Osteoblast (primary cell): ENCODE results near the gene COQ8B. TPM values are rescaled to one million over a fixed set of nuclear protein-coding genes. Genes with fewer than 3 reads are reported as not detected.
A peak's percentile ranks its signal among the peaks of the same experiment; 100 is the strongest.

Experiments
- DNase-seq: peaks from one replicate; pipeline ENCODE4 v3.0.0; 2011; ENCODE audit warnings: low spot score, mixed read lengths; ENCODE audit not compliant: insufficient read length; ENCODE audit errors: missing footprints
- H2AFZ ChIP-seq: 2 replicates; pipeline ENCODE4 v1.6.0; 2011; ENCODE audit warnings: mild to moderate bottlenecking, low read length
- H3K27ac ChIP-seq: 2 replicates; pipeline ENCODE4 v1.5.1; 2011; ENCODE audit warnings: mild to moderate bottlenecking, low read depth, low read length, moderate library complexity
- H3K27me3 ChIP-seq: 2 replicates; pipeline ENCODE4 v1.6.0; 2012; ENCODE audit warnings: mild to moderate bottlenecking, control low read depth, inconsistent platforms, low read length, moderate library complexity; ENCODE audit not compliant: insufficient read depth
- H3K36me3 ChIP-seq: 2 replicates; pipeline ENCODE4 v1.5.1; 2011; ENCODE audit warnings: mild to moderate bottlenecking, low read length, control low read depth, moderate library complexity; ENCODE audit not compliant: insufficient read depth
- H3K4me1 ChIP-seq: 2 replicates; pipeline ENCODE4 v1.5.1; 2011; ENCODE audit warnings: mild to moderate bottlenecking, low read length, control low read depth, moderate library complexity; ENCODE audit not compliant: insufficient read depth
- H3K4me2 ChIP-seq: 2 replicates; pipeline ENCODE4 v1.6.0; 2011; ENCODE audit warnings: mild to moderate bottlenecking, low read length; ENCODE audit not compliant: insufficient read depth
- H3K4me3 ChIP-seq: fragments of 200-600 bp; sonication (generic); 3 replicates; pipeline ENCODE4 v1.5.1; 2012; ENCODE audit warnings: mild to moderate bottlenecking, low read length, inconsistent platforms; ENCODE audit not compliant: insufficient read depth
- H3K79me2 ChIP-seq: 2 replicates; pipeline ENCODE4 v1.6.0; 2012; ENCODE audit warnings: mild to moderate bottlenecking, low read length, control low read depth, inconsistent platforms; ENCODE audit not compliant: insufficient read depth
- H3K9me3 ChIP-seq: 2 replicates; pipeline ENCODE4 v1.5.1; 2011; ENCODE audit warnings: low read depth, low read length, control low read depth
- H4K20me1 ChIP-seq: 2 replicates; pipeline ENCODE4 v1.6.0; 2012; ENCODE audit warnings: mild to moderate bottlenecking, low read length, control low read depth; ENCODE audit not compliant: insufficient read depth
- total RNA-seq: library from RNA; depleted of rRNA; stranded (reverse); fragments of >200 nt; gene quantifications from 2 replicates; pipeline ENCODE4 v1.2.3, GENCODE V29; 2012
- TF ChIP-seq, protein P1 (sequence below): IDR thresholded peaks from 2 replicates; pipeline ENCODE4 v1.5.1; 2011; ENCODE audit warnings: mild to moderate bottlenecking, low read depth, low read length, moderate library complexity; ENCODE audit errors: extremely low read depth

The COQ8B gene
- total RNA-seq, 1 donor = 32.9 TPM

DNA sequence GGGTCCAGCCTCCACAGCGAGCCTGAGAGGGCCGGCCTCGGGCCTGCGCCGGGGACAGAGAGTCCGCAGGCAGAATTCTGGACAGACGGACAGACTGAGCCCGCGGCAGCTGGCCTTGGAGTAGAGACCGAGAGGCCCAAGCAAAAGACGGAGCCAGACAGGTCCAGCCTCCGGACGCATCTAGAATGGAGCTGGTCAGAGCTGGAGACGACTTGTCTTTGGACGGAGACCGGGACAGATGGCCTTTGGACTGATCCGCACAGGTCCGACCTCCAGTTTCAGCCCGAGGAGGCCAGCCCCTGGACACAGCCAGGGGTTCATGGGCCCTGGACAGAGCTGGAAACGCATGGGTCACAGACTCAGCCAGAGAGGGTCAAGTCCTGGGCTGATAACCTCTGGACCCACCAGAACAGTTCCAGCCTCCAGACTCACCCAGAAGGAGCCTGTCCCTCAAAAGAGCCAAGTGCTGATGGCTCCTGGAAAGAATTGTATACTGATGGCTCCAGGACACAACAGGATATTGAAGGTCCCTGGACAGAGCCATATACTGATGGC is 716 bp upstream of the COQ8B start:
- H3K79me2 ChIP-seq = peaks cover 63% of the 10 kb centered on the region
- H3K36me3 ChIP-seq = peaks cover 6% of the 10 kb centered on the region
- peak overlapping the region; percentile 77 for H3K4me2 ChIP-seq
- peaks cover 50% of the 10 kb centered on the region for H3K4me1 ChIP-seq
- H3K27ac ChIP-seq = peak overlapping the region; percentile 100
- DNase-seq = no peak
- H3K9me3 ChIP-seq = no peaks in the 10 kb centered on the region
- TF ChIP-seq, protein P1, sequence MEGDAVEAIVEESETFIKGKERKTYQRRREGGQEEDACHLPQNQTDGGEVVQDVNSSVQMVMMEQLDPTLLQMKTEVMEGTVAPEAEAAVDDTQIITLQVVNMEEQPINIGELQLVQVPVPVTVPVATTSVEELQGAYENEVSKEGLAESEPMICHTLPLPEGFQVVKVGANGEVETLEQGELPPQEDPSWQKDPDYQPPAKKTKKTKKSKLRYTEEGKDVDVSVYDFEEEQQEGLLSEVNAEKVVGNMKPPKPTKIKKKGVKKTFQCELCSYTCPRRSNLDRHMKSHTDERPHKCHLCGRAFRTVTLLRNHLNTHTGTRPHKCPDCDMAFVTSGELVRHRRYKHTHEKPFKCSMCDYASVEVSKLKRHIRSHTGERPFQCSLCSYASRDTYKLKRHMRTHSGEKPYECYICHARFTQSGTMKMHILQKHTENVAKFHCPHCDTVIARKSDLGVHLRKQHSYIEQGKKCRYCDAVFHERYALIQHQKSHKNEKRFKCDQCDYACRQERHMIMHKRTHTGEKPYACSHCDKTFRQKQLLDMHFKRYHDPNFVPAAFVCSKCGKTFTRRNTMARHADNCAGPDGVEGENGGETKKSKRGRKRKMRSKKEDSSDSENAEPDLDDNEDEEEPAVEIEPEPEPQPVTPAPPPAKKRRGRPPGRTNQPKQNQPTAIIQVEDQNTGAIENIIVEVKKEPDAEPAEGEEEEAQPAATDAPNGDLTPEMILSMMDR = no peak
- no peaks in the 10 kb centered on the region for H3K27me3 ChIP-seq
- H4K20me1 ChIP-seq = peaks cover 7% of the 10 kb centered on the region
- peak overlapping the region; percentile 83 for H2AFZ ChIP-seq
- peak overlapping the region; percentile 86 for H3K4me3 ChIP-seq

DNA sequence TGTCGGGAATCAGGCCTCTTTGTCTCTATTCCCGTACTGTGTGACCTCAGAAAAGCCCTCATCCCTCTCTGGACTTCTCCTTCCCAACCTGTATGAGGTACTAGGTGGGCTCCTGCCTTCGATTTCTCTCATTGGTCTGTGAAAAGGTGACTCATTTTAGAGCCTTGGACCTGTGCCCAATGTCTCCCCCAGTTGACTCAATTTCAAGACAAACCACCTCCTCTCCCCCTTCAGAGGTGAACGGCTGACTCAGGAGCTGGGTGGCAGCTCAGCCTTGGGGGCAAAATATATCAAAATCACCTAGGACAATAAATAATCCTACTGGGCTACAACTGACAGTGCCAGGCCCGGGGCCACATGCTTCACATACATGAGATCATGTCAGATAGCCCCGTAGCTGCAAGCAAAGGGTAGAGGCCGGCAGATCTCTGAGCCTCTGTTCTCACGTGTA is 630 bp downstream of the COQ8B start:
- peaks cover 6% of the 10 kb centered on the region for H3K36me3 ChIP-seq
- TF ChIP-seq, protein P1 = no peak
- peak overlapping the region; percentile 84 for H2AFZ ChIP-seq

DNA sequence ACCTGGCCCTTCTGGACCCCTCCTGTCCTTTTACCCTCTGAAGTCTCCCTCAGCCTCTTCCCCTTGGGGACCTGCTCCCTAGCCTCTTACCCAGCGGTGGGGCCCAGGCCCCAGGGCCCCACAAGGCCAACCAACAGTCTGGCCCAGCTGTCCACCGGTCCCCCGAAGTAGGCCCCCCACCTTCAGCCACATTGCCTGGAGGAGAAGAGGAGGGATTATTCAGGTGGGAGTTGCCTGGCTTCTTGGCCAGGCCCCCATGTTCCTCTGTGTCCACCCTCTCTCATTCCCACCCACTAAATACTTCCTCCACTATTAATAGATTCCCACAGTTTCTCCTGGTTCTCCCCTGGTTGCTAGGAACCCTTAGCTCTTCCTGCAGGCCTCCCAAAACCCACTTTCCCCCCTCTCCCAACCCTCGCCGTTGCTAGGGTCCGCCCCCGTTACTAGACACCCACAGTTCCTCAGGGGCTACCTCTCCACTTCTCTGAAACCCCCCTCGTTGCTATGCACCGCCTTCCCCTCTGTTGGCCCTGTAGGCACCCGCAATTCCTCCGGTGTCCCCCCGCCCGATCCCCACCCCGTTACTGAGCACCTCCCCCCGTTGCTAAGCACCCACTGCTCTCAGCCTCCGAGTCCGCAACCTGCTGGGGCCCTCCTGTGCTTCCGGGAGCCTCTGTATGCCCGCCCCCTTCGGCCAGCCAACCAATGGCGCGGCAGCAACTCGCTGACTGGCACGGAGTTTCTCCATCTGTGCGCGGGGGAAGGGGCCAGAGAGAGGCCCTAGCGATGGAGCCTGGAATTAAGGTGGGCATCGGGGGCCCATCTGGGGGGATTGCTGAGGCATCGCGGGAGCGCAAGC is 2.0 kb downstream of the COQ8B start:
- TF ChIP-seq, protein P1 = no peak
- Histone ChIP-seq H3K4me3 (peak overlapping the region; percentile 80), H2AFZ (peak overlapping the region; percentile 90), H3K36me3 (peaks cover 11% of the 10 kb centered on the region), H3K79me2 (peaks cover 36% of the 10 kb centered on the region), H3K27ac (peak overlapping the region; percentile 100), H3K27me3 (no peaks in the 10 kb centered on the region), H3K9me3 (no peaks in the 10 kb centered on the region), H3K4me1 (peaks cover 32% of the 10 kb centered on the region), H3K4me2 (peak overlapping the region; percentile 77), H4K20me1 (peaks cover 4% of the 10 kb centered on the region)
- peak; percentile 98 for DNase-seq

More for the DNA sequence above, 630 bp downstream of the COQ8B start:
- peak overlapping the region; percentile 100 for H3K27ac ChIP-seq
- DNase-seq = no peak
- peaks cover 45% of the 10 kb centered on the region for H3K4me1 ChIP-seq
- H4K20me1 ChIP-seq = peaks cover 4% of the 10 kb centered on the region
- no peaks in the 10 kb centered on the region for H3K27me3 ChIP-seq
- peak overlapping the region; percentile 86 for H3K4me3 ChIP-seq
- H3K9me3 ChIP-seq = no peaks in the 10 kb centered on the region
- peak overlapping the region; percentile 77 for H3K4me2 ChIP-seq
- peaks cover 50% of the 10 kb centered on the region for H3K79me2 ChIP-seq

DNA sequence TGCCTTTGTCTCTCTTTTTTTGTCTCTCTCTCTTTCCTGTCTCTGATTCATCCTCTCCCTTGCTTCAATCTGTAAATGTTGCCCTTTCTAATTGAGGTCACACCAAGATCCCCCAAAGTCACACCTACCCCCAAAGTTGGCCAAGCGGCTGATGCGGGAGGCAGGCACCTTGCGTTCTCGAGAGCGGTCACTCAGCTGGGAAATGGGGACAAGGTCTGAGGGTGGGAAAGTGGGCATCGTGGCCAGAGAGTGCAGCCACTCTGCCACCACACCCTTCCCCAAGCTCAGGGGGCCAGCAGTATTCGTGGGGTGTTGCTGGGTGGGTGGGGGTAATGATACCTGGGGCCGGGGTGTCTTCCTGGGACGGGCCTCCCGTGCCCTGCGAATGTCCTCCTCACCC is 2.7 kb downstream of the COQ8B start:
- H3K27ac ChIP-seq = peak overlapping the region; percentile 100
- peaks cover 29% of the 10 kb centered on the region for H3K79me2 ChIP-seq
- no peaks in the 10 kb centered on the region for H3K9me3 ChIP-seq
- H4K20me1 ChIP-seq = no peaks in the 10 kb centered on the region
- peaks cover 28% of the 10 kb centered on the region for H3K4me1 ChIP-seq
- DNase-seq = no peak
- H3K27me3 ChIP-seq = no peaks in the 10 kb centered on the region
- H2AFZ ChIP-seq = no peak overlapping the region
- peak overlapping the region; percentile 80 for H3K4me3 ChIP-seq
- peaks cover 11% of the 10 kb centered on the region for H3K36me3 ChIP-seq
- TF ChIP-seq, protein P1 = no peak
- peak overlapping the region; percentile 77 for H3K4me2 ChIP-seq
